ENCODE data around the gene DENND2D.
A peak's percentile ranks its signal among the peaks of the same experiment; 100 is the strongest.

The DENND2D gene

GRCh38 chr1:111164151-111164550 is 36.3 kb downstream of the DENND2D start:
- DNase-seq: no peak

- no peak for DNase-seq
These were observed 37.1 kb downstream of the DENND2D start for GRCh38 chr1:111163363-111163762.

GRCh38 chr1:111162488-111162880 is 38.0 kb downstream of the DENND2D start:
- no peak for DNase-seq

- DNase-seq: peak; percentile 41
These were observed 38.5 kb downstream of the DENND2D start for GRCh38 chr1:111161843-111162487.

- DNase-seq: no peak
These were observed 43.0 kb downstream of the DENND2D start for GRCh38 chr1:111157431-111157830.

GRCh38 chr1:111154021-111154999 is 46.1 kb downstream of the DENND2D start:
- no peak for DNase-seq

GRCh38 chr1:111151838-111152237 is 48.6 kb downstream of the DENND2D start:
- DNase-seq: no peak

- no peak for DNase-seq
These were observed 52.0 kb downstream of the DENND2D start for GRCh38 chr1:111148376-111148881.

- DNase-seq: no peak
These were observed 52.5 kb downstream of the DENND2D start for GRCh38 chr1:111147948-111148347.

GRCh38 chr1:111145963-111146768 is 54.3 kb downstream of the DENND2D start:
- no peak for DNase-seq

- DNase-seq: no peak
These were observed 54.9 kb downstream of the DENND2D start for GRCh38 chr1:111145542-111145941.

- no peak for DNase-seq
These were observed 58.0 kb downstream of the DENND2D start for GRCh38 chr1:111142356-111142975.

- DNase-seq: no peak
These were observed 58.9 kb downstream of the DENND2D start for GRCh38 chr1:111141245-111142220.

- DNase-seq: peak; percentile 48
These were observed 59.8 kb downstream of the DENND2D start for GRCh38 chr1:111140680-111140967.

- peak; percentile 97 for DNase-seq
These were observed 60.3 kb downstream of the DENND2D start, which contains the start of the genes CEPT1 and DRAM2 for GRCh38 chr1:111139956-111140679. Gene CEPT1 (plus strand): TSS chr1:111140223. CDS start chr1:111147715, 7,492 bp downstream. Gene DRAM2 (minus strand): TSS chr1:111140093. CDS start chr1:111131554, 8,539 bp downstream.

- peak; percentile 63 for DNase-seq
These were observed 61.0 kb downstream of the DENND2D start for GRCh38 chr1:111139324-111139955.
